IPS-18c (cell line): ENCODE data around the gene CBX1.
A peak's percentile ranks its signal among the peaks of the same experiment; 100 is the strongest.

Source experiments
- H3K4me3 ChIP-seq: 2 replicates; pipeline ENCODE4 v1.7.0; 2013; ENCODE audit warnings: low read depth, mild to moderate bottlenecking, low read length, moderate library complexity; ENCODE audit not compliant: insufficient read depth
- H3K9me3 ChIP-seq: one replicate; pipeline ENCODE4 v1.6.1; 2013; ENCODE audit warnings: mild to moderate bottlenecking, low read length, moderate library complexity; ENCODE audit not compliant: control insufficient read depth, insufficient read depth

CBX1 gene

DNA sequence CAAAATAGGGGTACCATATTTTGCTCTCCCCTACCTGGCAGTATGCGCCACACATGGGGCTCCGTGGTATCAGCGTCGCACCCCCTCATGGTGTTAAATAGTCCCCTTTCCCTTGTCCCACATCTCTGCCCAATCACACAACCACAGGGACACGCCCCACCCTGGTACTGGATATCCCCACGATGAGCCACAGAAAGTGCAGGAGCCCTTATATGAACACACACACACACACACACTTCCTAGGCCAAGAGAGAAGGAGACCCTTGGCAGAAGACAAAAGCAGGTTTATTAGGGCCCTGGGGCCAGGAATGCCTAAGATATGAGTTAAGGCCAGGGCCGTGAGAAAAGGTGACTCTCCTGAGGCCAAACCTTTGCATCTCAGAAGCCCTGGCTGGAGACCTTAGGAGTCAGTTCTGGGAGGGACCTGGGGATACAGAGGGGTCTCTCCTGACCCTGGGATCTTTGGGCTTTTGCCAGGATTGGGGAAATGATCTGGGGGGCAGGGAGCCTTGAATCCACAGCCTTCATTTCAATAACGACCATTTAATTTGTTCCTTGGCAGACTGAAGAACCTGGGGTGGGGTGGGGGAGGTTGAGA, 75.3 kb downstream of the CBX1 start:
- Histone ChIP-seq H3K4me3 (peak overlapping the region; percentile 38; the same call in 1 of the 2 replicates), H3K9me3 (peaks cover 2% of the 10 kb centered on the region)

DNA sequence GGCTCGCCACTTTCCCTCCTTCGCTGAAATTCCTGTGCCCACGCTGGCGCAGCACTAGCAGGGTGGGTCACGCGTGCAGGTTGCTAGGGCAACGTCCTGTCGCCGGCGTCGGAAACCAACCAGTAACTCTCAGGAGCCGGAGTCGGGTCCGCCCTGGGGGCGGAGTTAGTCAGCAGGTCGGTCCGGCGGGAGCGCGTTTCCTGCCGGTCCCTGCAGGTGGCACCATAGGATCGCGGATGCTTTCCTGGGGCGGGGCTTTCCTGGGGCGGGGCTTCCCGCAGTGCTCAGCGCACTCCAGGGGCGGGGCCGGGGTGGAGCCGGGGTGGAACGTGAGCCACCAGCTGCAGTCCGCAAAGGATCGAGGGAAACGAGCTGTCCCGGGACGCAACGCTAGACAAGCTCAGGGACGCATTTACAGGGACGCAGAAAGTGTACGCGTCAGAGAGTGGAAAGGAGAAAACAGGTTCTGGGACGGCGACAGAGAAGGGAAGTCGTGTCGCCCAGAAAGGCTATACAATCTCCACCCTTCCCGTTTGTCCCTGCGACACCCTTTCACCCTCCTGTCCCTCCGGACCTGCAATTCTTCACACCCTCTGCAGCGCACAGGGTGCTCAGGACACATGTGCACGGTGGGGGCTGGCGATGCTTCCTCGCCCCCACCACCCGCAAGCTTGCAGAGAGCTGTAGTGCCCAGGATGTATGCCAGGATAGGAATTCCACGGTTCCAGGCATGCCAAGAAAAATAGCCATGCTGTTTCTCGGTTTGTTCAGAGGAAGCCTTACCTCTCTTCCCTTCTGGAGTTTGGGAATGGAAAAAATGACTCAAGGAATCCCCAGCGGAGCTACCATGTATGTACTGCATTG, 76.0 kb downstream of the CBX1 start:
- Histone ChIP-seq H3K9me3 (peaks cover 2% of the 10 kb centered on the region), H3K4me3 (peak overlapping the region; percentile 60)

- Histone ChIP-seq H3K4me3 (peak overlapping the region; percentile 60), H3K9me3 (peaks cover 2% of the 10 kb centered on the region)
Observed at GRCh38 chr17:48024149-48025039, 76.9 kb downstream of the CBX1 start.

GRCh38 chr17:48023400-48024148, 77.7 kb downstream of the CBX1 start:
- H3K9me3 ChIP-seq = peaks cover 2% of the 10 kb centered on the region
- H3K4me3 ChIP-seq = peak overlapping the region; percentile 60

DNA sequence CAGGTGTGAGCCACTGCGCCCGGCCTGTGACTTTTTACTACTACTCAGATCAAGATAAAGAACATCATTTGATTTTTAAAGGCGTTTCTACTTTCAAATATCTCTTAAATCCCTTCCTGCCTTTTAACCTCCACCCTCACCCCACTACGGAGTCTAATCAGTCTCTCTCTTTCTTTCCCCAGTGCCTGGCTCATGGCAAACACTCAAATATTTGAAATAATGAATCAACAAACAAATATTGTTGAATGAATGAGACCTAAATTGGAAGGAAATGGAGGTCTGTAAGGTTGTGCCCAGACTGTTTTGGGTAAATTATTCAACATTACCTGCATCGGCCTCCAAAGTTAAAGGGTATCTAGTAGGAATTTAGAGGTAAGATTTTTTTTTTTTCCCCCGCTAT, 78.4 kb downstream of the CBX1 start:
- H3K4me3 ChIP-seq = no peak overlapping the region
- H3K9me3 ChIP-seq = peaks cover 2% of the 10 kb centered on the region

DNA sequence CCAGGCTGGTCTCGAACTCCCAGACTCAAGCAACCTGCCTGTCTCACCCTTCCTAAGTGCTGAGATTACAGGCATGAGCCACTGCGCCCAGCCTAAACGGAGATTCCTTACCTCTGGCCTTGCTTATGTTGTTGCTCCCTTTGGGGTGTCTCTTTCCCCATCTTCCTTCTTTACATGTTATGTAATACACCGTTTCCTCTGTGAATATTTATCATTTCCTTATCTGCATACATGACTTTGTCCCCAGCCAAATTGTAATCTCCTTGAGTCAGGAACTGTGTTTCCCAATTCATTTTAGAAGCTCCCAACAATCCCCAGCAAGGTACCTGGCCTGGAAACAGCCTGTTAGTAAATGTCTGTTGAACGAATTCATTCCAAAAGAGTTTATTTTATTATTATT, 79.3 kb downstream of the CBX1 start:
- H3K9me3 ChIP-seq = peaks cover 2% of the 10 kb centered on the region
- H3K4me3 ChIP-seq = no peak overlapping the region
